Adrenal gland (tissue), 5 donors: ENCODE data around the gene SMAD7.

Source experiments
- POLR2A ChIP-seq, 2 donors: fragments of 450-650 bp; IDR thresholded peaks; one replicate each; pipeline ENCODE4 v1.6.1; 2017; ENCODE audit warnings: antibody characterized with exemption in 2 of 2, mild to moderate bottlenecking in 2 of 2, moderate library complexity in 1 of 2
- TF ChIP-seq, protein P1 (sequence below), 6 experiments: fragments of 450-650 bp in 4 of 6; fragments of 200-600 bp in 2 of 6; sonication (generic) in 1 of 6; IDR thresholded peaks; 1 replicate in 5 of 6; 2 replicates in 1 of 6; pipeline versions ENCODE4 v1.5.1 to v1.8.0; 2016 to 2021; ENCODE audit warnings: antibody characterized with exemption in 6 of 6, mild to moderate bottlenecking in 2 of 6, moderate library complexity in 1 of 6
- donor health status: DM: no; HTN: no; CAD: no.

- TF ChIP-seq, protein P1, sequence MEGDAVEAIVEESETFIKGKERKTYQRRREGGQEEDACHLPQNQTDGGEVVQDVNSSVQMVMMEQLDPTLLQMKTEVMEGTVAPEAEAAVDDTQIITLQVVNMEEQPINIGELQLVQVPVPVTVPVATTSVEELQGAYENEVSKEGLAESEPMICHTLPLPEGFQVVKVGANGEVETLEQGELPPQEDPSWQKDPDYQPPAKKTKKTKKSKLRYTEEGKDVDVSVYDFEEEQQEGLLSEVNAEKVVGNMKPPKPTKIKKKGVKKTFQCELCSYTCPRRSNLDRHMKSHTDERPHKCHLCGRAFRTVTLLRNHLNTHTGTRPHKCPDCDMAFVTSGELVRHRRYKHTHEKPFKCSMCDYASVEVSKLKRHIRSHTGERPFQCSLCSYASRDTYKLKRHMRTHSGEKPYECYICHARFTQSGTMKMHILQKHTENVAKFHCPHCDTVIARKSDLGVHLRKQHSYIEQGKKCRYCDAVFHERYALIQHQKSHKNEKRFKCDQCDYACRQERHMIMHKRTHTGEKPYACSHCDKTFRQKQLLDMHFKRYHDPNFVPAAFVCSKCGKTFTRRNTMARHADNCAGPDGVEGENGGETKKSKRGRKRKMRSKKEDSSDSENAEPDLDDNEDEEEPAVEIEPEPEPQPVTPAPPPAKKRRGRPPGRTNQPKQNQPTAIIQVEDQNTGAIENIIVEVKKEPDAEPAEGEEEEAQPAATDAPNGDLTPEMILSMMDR (IDR thresholded peaks at IDR 0.05), result no peak
- TF ChIP-seq POLR2A (IDR thresholded peaks at IDR 0.05), result no peak
These were observed 40.9 kb upstream of the SMAD7 start for GRCh38 chr18:48991676-48992075.
